ENCODE measurements around the gene FAM53B.

DNA sequence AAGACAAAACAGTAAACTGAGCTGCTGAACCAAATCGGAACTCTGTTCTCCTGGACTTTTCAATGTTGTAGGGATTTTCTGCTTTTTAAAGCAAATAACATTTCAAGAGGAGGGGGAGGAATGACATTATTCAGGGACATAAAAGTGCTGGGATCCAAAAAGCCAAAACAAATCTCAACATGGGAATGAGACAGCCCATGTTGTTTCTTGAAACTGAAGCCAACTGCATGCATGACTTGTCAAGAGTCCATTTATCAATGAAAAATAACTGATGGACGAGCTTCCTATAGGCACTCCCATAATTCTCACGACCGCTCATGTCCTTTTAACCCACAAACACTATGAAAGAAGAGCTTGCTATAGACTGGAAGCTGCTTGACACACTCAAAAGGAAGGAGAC is 27.8 kb downstream of the FAM53B start:
- TF ChIP-seq GATA3 (IDR thresholded peaks at IDR 0.05; ENCODE audit: low read depth, low read length) (no peak), GATA2 (IDR thresholded peaks at IDR 0.05; ENCODE audit: low read depth, low read length) (no peak)

Data from SH-SY5Y (cell line).